Peyer's patch (tissue), 4 donors: ENCODE results near the gene ACTL10.

Experiments used
- CTCF ChIP-seq, 6 experiments: fragments of 450-650 bp in 4 of 6; fragments of 200-600 bp in 2 of 6; sonication (generic) in 1 of 6; IDR thresholded peaks; one replicate each; pipeline ENCODE4 v1.5.1; 2017 to 2019; ENCODE audit warnings: antibody characterized with exemption in 6 of 6, mild to moderate bottlenecking in 3 of 6, moderate library complexity in 1 of 6
- POLR2A ChIP-seq, 2 donors: fragments of 450-650 bp; IDR thresholded peaks; one replicate each; pipeline ENCODE4 v1.5.1; 2017; ENCODE audit warnings: antibody characterized with exemption in 2 of 2, mild to moderate bottlenecking in 2 of 2, moderate library complexity in 2 of 2

- TF ChIP-seq CTCF (IDR thresholded peaks at IDR 0.05) (no peak), POLR2A (IDR thresholded peaks at IDR 0.05) (no peak)
Observed at GRCh38 chr20:33657704-33658095, 9.0 kb upstream of the ACTL10 start.
